H1 (cell line): ENCODE results near the gene FBXL15. TPM values are rescaled to one million over a fixed set of nuclear protein-coding genes. Genes with fewer than 3 reads are reported as not detected.

Source experiments
- ASH2L ChIP-seq: fragments of 200-600, 300-600 bp; sonication (generic); IDR thresholded peaks from one replicate; pipeline ENCODE4 v1.7.1; 2017; ENCODE audit warnings: low read length
- ATF3 ChIP-seq: IDR thresholded peaks from 2 replicates; pipeline ENCODE4 v1.6.1; 2011; ENCODE audit warnings: low read depth, mild to moderate bottlenecking, low read length; ENCODE audit not compliant: insufficient read depth
- CBX8 ChIP-seq: fragments of 300-800, 300-1000 bp; sonication (generic); IDR thresholded peaks from 2 replicates; pipeline ENCODE4 v1.7.1; 2016; ENCODE audit warnings: low read depth, low read length, borderline replicate concordance
- CTCF ChIP-seq, 3 experiments: IDR thresholded peaks; 1 replicate in 2 of 3; 2 replicates in 1 of 3; pipeline versions ENCODE4 v1.5.1 to v1.6.1; 2011; ENCODE audit warnings: low read length in 3 of 3, mild to moderate bottlenecking in 3 of 3, inconsistent platforms in 2 of 3, low read depth in 1 of 3, moderate library complexity in 1 of 3; ENCODE audit not compliant: insufficient read depth in 1 of 3; ENCODE audit errors: control extremely low read depth in 1 of 3
- GTF2F1 ChIP-seq: IDR thresholded peaks from 2 replicates; pipeline ENCODE4 v1.6.1; 2012; ENCODE audit warnings: low read depth, low read length, improper control_type of control experiment, borderline replicate concordance
- KDM1A ChIP-seq: fragments of 200-600, 300-600 bp; sonication (generic); IDR thresholded peaks from 2 replicates; pipeline ENCODE4 v1.7.1; 2016; ENCODE audit warnings: mild to moderate bottlenecking, low read length, borderline replicate concordance
- MAFK ChIP-seq: IDR thresholded peaks from 2 replicates; pipeline ENCODE4 v1.6.1; 2012; ENCODE audit warnings: low read depth, mild to moderate bottlenecking, improper control_type of control experiment, low read length
- POLR2A ChIP-seq, 2 experiments: IDR thresholded peaks; 1 replicate in 1 of 2; 2 replicates in 1 of 2; pipeline ENCODE4 v1.6.1; 2011; ENCODE audit warnings: low read depth in 2 of 2, low read length in 2 of 2, mild to moderate bottlenecking in 2 of 2; ENCODE audit errors: control extremely low read depth in 1 of 2
- RXRA ChIP-seq: IDR thresholded peaks from 2 replicates; pipeline ENCODE4 v1.6.1; 2011; ENCODE audit warnings: low read depth, mild to moderate bottlenecking, low read length, moderate library complexity; ENCODE audit not compliant: insufficient read depth
- SIN3A ChIP-seq, 2 experiments: IDR thresholded peaks in 1 of 2; conservative IDR thresholded peaks in 1 of 2; 2 replicates each; pipeline ENCODE4 v1.6.1; 2011 to 2012; ENCODE audit warnings: low read length in 2 of 2, improper control_type of control experiment in 1 of 2, low read depth in 1 of 2, mild to moderate bottlenecking in 1 of 2
- polyA plus RNA-seq, 7 experiments: library from polyadenylated mRNA; depleted of rRNA in 3 of 7; stranded (reverse) in 5 of 7; unstranded in 2 of 7; fragments of >200 nt in 5 of 7; fragments of 200-250 nt in 2 of 7; gene quantifications; 1 replicate in 5 of 7; 2 replicates in 1 of 7; 4 replicates in 1 of 7; pipeline versions ENCODE4 v1.2.1 to v1.2.3, GENCODE V29; 2011 to 2013; ENCODE audit warnings: missing spikeins in 2 of 7, mixed read lengths in 2 of 7
- total RNA-seq: library from RNA; stranded (reverse); fragmentation: NEBNext Ultra II Directional; extraction: Animal tissue kit (Norgen Biotek cat#: 25700); gene quantifications from 2 replicates; pipeline ENCODE4 v1.2.1, GENCODE V29; 2021
- TF ChIP-seq, protein P1 (sequence below): IDR thresholded peaks from 2 replicates; pipeline ENCODE4 v1.6.1; 2012; ENCODE audit warnings: inconsistent platforms

Gene FBXL15
- total and polyA plus RNA-seq, 2 of the 8 experiments (the other 6 are each of a cell fraction or from before 2014, with no cell fraction given) = 11.3 to 22.6 TPM

DNA sequence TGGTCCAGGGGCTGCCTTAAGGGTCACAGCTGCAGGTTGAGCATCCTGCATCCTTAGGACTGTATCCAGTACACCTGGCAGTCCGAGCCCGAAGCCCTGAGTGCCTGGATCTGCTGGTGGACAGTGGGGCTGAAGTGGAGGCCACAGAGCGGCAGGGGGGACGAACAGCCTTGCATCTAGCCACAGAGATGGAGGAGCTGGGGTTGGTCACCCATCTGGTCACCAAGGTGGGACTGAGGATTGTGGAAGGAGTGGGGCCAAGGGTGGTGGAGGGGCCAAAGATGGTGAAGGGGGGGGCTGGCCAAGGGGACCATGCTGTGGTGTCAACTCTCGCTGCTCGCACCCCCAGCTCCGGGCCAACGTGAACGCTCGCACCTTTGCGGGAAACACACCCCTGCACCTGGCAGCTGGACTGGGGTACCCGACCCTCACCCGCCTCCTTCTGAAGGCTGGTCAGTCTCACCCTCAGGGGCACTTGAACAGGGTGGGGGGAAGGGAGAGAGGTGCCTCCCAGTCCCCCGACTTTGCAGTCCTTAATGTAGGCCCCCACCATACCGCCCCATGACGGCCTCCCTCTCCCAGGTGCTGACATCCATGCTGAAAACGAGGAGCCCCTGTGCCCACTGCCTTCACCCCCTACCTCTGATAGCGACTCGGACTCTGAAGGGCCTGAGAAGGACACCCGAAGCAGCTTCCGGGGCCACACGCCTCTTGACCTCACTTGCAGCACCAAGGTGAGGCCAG lies 19.9 kb upstream of the FBXL15 start (continued):
- TF ChIP-seq CTCF (IDR thresholded peaks at IDR 0.05; ENCODE audit: control extremely low read depth in 1 of 3, insufficient read depth in 1 of 3, low read depth in 1 of 3, low read length in 3 of 3) (no peak), KDM1A (no peak), ASH2L (no peak), ATF3 (no peak), RXRA (no peak), SIN3A (conservative IDR thresholded peaks at IDR 0.05 in 1 of 2, IDR thresholded peaks at IDR 0.05 in 1 of 2; ENCODE audit: low read depth in 1 of 2, low read length in 2 of 2) (no peak), GTF2F1 (no peak), POLR2A (IDR thresholded peaks at IDR 0.05; ENCODE audit: control extremely low read depth in 1 of 2, low read depth in 2 of 2, low read length in 2 of 2) (no peak), MAFK (no peak), CBX8 (no peak)
- TF ChIP-seq, protein P1, sequence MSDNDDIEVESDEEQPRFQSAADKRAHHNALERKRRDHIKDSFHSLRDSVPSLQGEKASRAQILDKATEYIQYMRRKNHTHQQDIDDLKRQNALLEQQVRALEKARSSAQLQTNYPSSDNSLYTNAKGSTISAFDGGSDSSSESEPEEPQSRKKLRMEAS = no peak
